ENCODE results near the gene MACROD1.

Gene MACROD1

GRCh38 chr11:64131683-64132190 lies 34.2 kb downstream of the MACROD1 start:
- DNase-seq (ENCODE audit: low read depth, low spot score) = no peak

- no peak for DNase-seq (ENCODE audit: low read depth, low spot score)
These were observed 35.3 kb downstream of the MACROD1 start for GRCh38 chr11:64130618-64131017.

- no peak for DNase-seq (ENCODE audit: low read depth, low spot score)
These were observed 36.5 kb downstream of the MACROD1 start for GRCh38 chr11:64129403-64129802.

GRCh38 chr11:64128255-64129006 lies 37.5 kb downstream of the MACROD1 start:
- no peak for DNase-seq (ENCODE audit: low read depth, low spot score)

GRCh38 chr11:64127267-64128072 lies 38.4 kb downstream of the MACROD1 start:
- DNase-seq (ENCODE audit: low read depth, low spot score) = no peak

- DNase-seq (ENCODE audit: low read depth, low spot score) = no peak
These were observed 39.1 kb downstream of the MACROD1 start for GRCh38 chr11:64126796-64127195.

GRCh38 chr11:64126371-64126770 lies 39.5 kb downstream of the MACROD1 start:
- no peak for DNase-seq (ENCODE audit: low read depth, low spot score)

- DNase-seq (ENCODE audit: low read depth, low spot score) = no peak
These were observed 40.2 kb downstream of the MACROD1 start for GRCh38 chr11:64125676-64126075.

GRCh38 chr11:64124147-64124546 lies 41.8 kb downstream of the MACROD1 start:
- DNase-seq (ENCODE audit: low read depth, low spot score) = no peak

- DNase-seq (ENCODE audit: low read depth, low spot score) = no peak
These were observed 42.2 kb downstream of the MACROD1 start for GRCh38 chr11:64123679-64124078.

- no peak for DNase-seq (ENCODE audit: low read depth, low spot score)
These were observed 43.2 kb downstream of the MACROD1 start for GRCh38 chr11:64122411-64123410.

GRCh38 chr11:64121663-64122410 lies 44.1 kb downstream of the MACROD1 start:
- peak; percentile 7 for DNase-seq (ENCODE audit: low read depth, low spot score)

- DNase-seq (ENCODE audit: low read depth, low spot score) = no peak
These were observed 44.9 kb downstream of the MACROD1 start for GRCh38 chr11:64120951-64121569.

GRCh38 chr11:64119700-64120099 lies 46.2 kb downstream of the MACROD1 start:
- DNase-seq (ENCODE audit: low read depth, low spot score) = no peak

- no peak for DNase-seq (ENCODE audit: low read depth, low spot score)
These were observed 46.8 kb downstream of the MACROD1 start for GRCh38 chr11:64118876-64119665.

- no peak for DNase-seq (ENCODE audit: low read depth, low spot score)
These were observed 48.0 kb downstream of the MACROD1 start for GRCh38 chr11:64117763-64118459.

GRCh38 chr11:64115531-64116522 lies 50.1 kb downstream of the MACROD1 start:
- no peak for DNase-seq (ENCODE audit: low read depth, low spot score)

GRCh38 chr11:64114231-64114630 lies 51.7 kb downstream of the MACROD1 start:
- no peak for DNase-seq (ENCODE audit: low read depth, low spot score)
